CD4-positive, CD25-positive, alpha-beta regulatory T cell (primary cell): Measurements from ENCODE around the gene MAP1B. TPM values are rescaled to one million over a fixed set of nuclear protein-coding genes. Genes with fewer than 3 reads are reported as not detected.
A peak's percentile ranks its signal among the peaks of the same experiment; 100 is the strongest.

Source experiments
- ATAC-seq, 2 donors: fragments of 150-1000 bp; cut with Tn5 transposase; one replicate each; pipeline ENCODE4 v1.10.0; 2021; ENCODE audit warnings: low read depth in 2 of 2, moderate number of reproducible peaks in 2 of 2, moderate library complexity in 1 of 2
- DNase-seq, 3 donors: peaks; one replicate each; pipeline versions ENCODE4 v3.0.0 to v3.0.0-alpha.2; 2012 to 2022; ENCODE audit warnings: mixed read lengths in 1 of 3
- H3K27ac ChIP-seq: one replicate; pipeline ENCODE4 v1.7.0; 2013; ENCODE audit warnings: mild to moderate bottlenecking, low read length; ENCODE audit not compliant: insufficient read depth, poor library complexity, severe bottlenecking
- H3K27me3 ChIP-seq: one replicate; pipeline ENCODE4 v1.7.0; 2013; ENCODE audit warnings: low read length; ENCODE audit not compliant: control insufficient read depth, insufficient read depth
- H3K36me3 ChIP-seq: one replicate; pipeline ENCODE4 v1.7.0; 2013; ENCODE audit warnings: mild to moderate bottlenecking, low read length, moderate library complexity; ENCODE audit not compliant: control insufficient read depth, insufficient read depth
- H3K4me1 ChIP-seq: 2 replicates; pipeline ENCODE4 v1.7.0; 2013; ENCODE audit warnings: mild to moderate bottlenecking, low read length; ENCODE audit not compliant: insufficient read depth, control insufficient read depth, poor library complexity, severe bottlenecking
- H3K4me3 ChIP-seq: one replicate; pipeline ENCODE4 v1.7.0; 2013; ENCODE audit warnings: low read depth, mild to moderate bottlenecking, low read length, moderate library complexity
- H3K9me3 ChIP-seq, 2 experiments: 1 replicate in 1 of 2; 2 replicates in 1 of 2; pipeline ENCODE4 v1.7.0; 2013; ENCODE audit warnings: low read length in 2 of 2, mild to moderate bottlenecking in 1 of 2, moderate library complexity in 1 of 2; ENCODE audit not compliant: control insufficient read depth in 2 of 2
- H3K27ac Mint-ChIP-seq, 3 donors: one replicate each; pipeline ENCODE4 v1.8.0; 2020 to 2022; ENCODE audit warnings: mild to moderate bottlenecking in 3 of 3, mixed read lengths in 3 of 3, moderate library complexity in 2 of 3
- H3K27me3 Mint-ChIP-seq: one replicate; pipeline ENCODE4 v1.8.0; 2022; ENCODE audit warnings: mild to moderate bottlenecking, mixed read lengths
- H3K36me3 Mint-ChIP-seq: one replicate; pipeline ENCODE4 v1.8.0; 2020; ENCODE audit warnings: mixed read lengths
- H3K4me1 Mint-ChIP-seq, 4 donors: one replicate each; pipeline ENCODE4 v1.8.0; 2020 to 2022; ENCODE audit warnings: mixed read lengths in 4 of 4, mild to moderate bottlenecking in 1 of 4
- H3K4me3 Mint-ChIP-seq, 4 donors: one replicate each; pipeline ENCODE4 v1.8.0; 2020 to 2022; ENCODE audit warnings: mild to moderate bottlenecking in 4 of 4, mixed read lengths in 4 of 4, moderate library complexity in 3 of 4
- H3K9me3 Mint-ChIP-seq, 7 donors: one replicate each; pipeline ENCODE4 v1.8.0; 2020 to 2022; ENCODE audit warnings: mixed read lengths in 7 of 7, mild to moderate bottlenecking in 3 of 7, moderate library complexity in 2 of 7
- polyA plus RNA-seq, 4 donors: library from polyadenylated mRNA; unstranded; fragments of 300-500 nt; fragmentation: Illumina TruSeq; gene quantifications; one replicate each; pipeline ENCODE4 v1.2.3, GENCODE V29; 2021
- total RNA-seq: library from RNA; stranded (reverse); gene quantifications from one replicate; pipeline ENCODE4 v1.2.3, GENCODE V29; 2022

MAP1B gene
- total and polyA plus RNA-seq, 5 donors from 2014 or later, result 0.12 to 0.23 (median 0.14) TPM

DNA sequence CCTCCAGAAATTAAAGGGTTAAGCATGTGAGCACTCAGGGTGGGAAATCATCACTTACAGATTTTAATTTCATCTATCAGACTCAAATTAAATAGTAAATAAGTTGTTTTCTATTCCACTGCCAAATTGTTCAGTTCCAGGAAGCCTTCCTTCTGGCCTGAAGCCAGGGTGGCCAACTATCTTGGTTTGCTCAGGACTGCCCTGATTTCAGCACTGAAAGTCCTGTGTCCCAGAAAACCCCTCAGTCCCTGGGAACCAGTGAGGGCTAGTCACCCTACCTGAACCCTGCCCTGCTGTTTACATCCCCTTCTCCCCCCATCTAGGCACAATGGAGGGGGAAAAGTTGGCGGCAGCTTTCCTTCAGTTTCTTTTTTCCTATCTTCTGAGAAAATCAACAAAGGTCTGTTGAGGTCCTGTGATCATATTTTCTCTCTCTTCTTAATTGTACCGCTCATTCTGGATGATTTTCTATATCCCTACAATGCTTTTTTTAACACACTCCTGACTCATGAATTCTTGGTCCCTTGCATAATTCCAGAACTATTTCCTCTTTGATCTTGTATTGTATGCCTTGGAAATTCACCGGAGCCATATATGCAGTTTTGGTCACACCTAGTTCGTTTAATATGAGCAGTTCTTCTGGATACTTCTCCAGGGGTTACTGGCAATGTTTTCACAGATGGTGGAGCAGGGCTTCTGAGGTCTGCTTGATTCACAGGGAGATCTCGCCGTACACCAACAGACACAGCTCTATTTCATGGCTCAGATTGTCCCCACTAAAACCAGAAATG lies 103.8 kb downstream of the MAP1B start:
- Mint-ChIP-seq H3K4me1 (peaks cover 0 to 4% (median 2%) of the 10 kb centered on the region in 4 donors), H3K4me3 (no peak overlapping the region), H3K27ac (no peak overlapping the region), H3K9me3 (no peaks in the 10 kb centered on the region), H3K27me3 (no peaks in the 10 kb centered on the region), H3K36me3 (peaks cover 1% of the 10 kb centered on the region)
- Histone ChIP-seq H3K27me3 (no peaks in the 10 kb centered on the region), H3K9me3 (no peaks in the 10 kb centered on the region), H3K4me1 (no peaks in the 10 kb centered on the region), H3K36me3 (no peaks in the 10 kb centered on the region), H3K27ac (no peak overlapping the region), H3K4me3 (no peak overlapping the region)
- DNase-seq (no peak), ATAC-seq (no peak)

DNA sequence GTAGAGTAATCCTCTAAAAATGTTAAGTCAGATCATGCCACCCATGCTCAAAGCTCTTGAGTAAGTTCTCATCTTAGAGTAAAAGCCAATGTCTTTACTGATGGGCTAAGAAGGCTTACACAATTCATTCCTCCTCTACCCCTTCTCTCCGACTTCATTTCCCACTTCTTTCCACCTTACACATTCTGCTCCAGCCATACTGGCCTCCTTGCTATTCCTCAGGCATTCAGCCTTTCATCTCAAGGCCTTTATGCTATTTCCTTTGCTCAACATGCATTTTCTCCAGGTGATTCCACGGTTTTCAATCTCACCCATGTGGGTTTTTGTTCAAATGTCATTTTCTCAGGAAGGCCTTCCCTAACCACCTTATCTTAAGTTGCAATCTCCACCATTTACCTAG lies 104.9 kb downstream of the MAP1B start:
- Histone ChIP-seq H3K27ac (no peak overlapping the region), H3K4me3 (no peak overlapping the region), H3K27me3 (no peaks in the 10 kb centered on the region), H3K4me1 (no peaks in the 10 kb centered on the region), H3K36me3 (no peaks in the 10 kb centered on the region), H3K9me3 (no peaks in the 10 kb centered on the region)
- H3K27me3 Mint-ChIP-seq, result no peaks in the 10 kb centered on the region
- no peak overlapping the region for H3K4me3 Mint-ChIP-seq
- ATAC-seq (no peak), DNase-seq (no peak)
- H3K27ac Mint-ChIP-seq, result no peak overlapping the region
- H3K36me3 Mint-ChIP-seq, result peaks cover 3% of the 10 kb centered on the region
- peaks cover 0 to 4% (median 0%) of the 10 kb centered on the region in 4 donors for H3K4me1 Mint-ChIP-seq
- no peaks in the 10 kb centered on the region for H3K9me3 Mint-ChIP-seq

DNA sequence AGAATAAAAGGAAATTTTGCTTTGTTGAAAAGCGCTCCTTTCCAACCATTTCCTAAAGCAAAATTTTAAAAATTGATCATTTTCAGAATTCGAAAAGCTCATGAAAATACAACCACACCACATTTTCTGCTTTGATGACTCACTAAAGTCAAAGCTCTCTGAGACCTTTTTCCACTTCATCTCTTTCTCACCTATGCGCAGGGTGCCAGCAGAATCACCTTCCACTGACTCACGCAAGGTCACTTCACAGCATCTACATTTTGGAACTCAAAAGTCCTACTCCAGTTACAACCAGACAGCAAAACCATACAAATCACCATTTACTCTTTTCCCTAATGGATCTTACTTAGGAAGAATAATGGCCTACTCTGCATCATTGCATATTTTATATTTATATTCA lies 106.2 kb downstream of the MAP1B start:
- Mint-ChIP-seq H3K27ac (no peak overlapping the region), H3K4me3 (no peak overlapping the region)
- no peak overlapping the region for H3K4me3 ChIP-seq

DNA sequence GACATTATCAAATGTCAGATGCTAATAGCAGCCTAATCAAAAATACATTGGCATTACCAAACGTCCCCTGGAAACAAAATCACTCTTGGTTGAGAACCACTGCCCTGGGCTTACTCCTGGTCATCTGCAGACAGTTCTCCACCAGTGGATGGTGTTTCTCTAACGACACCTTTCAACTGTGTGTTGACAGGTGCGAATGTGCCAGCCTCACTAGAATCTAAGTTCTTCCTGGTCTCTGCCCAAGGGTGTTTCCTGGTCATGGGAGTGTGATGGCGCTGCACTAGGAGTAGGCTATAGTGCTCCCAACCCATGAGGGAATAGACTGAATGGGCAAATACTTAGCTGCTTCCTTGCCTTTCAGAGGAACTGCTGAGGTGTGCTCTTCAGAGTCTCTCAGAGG lies 106.9 kb downstream of the MAP1B start:
- ATAC-seq (no peak), DNase-seq (no peak)
- H3K4me1 Mint-ChIP-seq, result peaks cover 0 to 4% (median 0%) of the 10 kb centered on the region in 4 donors
- Histone ChIP-seq H3K27me3 (no peaks in the 10 kb centered on the region), H3K4me3 (no peak overlapping the region), H3K27ac (no peak overlapping the region), H3K36me3 (peaks cover 14% of the 10 kb centered on the region), H3K9me3 (no peaks in the 10 kb centered on the region), H3K4me1 (no peaks in the 10 kb centered on the region)
- peaks cover 19% of the 10 kb centered on the region for H3K36me3 Mint-ChIP-seq
- H3K9me3 Mint-ChIP-seq, result peaks cover 0 to 1% (median 0%) of the 10 kb centered on the region in 7 donors
- H3K27ac Mint-ChIP-seq, result no peak overlapping the region
- H3K27me3 Mint-ChIP-seq, result no peaks in the 10 kb centered on the region
- H3K4me3 Mint-ChIP-seq, result peak overlapping the region in 1 of 4 donors; percentile 61

More for the DNA sequence above, 106.2 kb downstream of the MAP1B start:
- peaks cover 0 to 4% (median 0%) of the 10 kb centered on the region in 4 donors for H3K4me1 Mint-ChIP-seq
- no peaks in the 10 kb centered on the region for H3K27me3 Mint-ChIP-seq
- no peak overlapping the region for H3K27ac ChIP-seq
- peaks cover 0 to 1% (median 0%) of the 10 kb centered on the region in 7 donors for H3K9me3 Mint-ChIP-seq
- H3K36me3 ChIP-seq, result peaks cover 8% of the 10 kb centered on the region
- H3K4me1 ChIP-seq, result no peaks in the 10 kb centered on the region
- H3K36me3 Mint-ChIP-seq, result peaks cover 12% of the 10 kb centered on the region
- DNase-seq (no peak), ATAC-seq (no peak)
- no peaks in the 10 kb centered on the region for H3K9me3 ChIP-seq
- no peaks in the 10 kb centered on the region for H3K27me3 ChIP-seq

DNA sequence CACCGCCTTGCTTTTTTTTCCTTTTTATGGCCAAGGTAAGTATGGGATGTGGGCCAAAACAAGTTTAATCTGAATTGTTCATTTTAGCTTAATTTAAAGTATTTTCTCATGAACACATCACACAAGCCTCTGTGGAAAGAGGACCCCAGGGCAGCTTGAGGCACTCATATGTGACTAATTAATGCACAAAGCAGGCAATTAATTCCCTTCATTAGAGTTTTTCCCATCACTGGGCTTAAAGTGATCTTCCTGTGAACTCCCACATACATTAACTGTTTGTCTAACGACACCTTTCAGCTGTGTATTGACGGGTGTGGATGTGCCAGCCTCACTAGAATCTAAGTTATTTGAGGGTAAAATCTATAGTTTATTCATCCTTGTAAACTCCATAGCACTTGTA lies 109.5 kb downstream of the MAP1B start:
- no peak for DNase-seq
- Histone ChIP-seq H3K27me3 (no peaks in the 10 kb centered on the region), H3K4me1 (no peaks in the 10 kb centered on the region), H3K36me3 (peaks cover 38% of the 10 kb centered on the region), H3K9me3 (no peaks in the 10 kb centered on the region), H3K4me3 (no peak overlapping the region), H3K27ac (no peak overlapping the region)
- Mint-ChIP-seq H3K27me3 (no peaks in the 10 kb centered on the region), H3K4me1 (peaks cover 0 to 4% (median 0%) of the 10 kb centered on the region in 4 donors), H3K36me3 (peaks cover 33% of the 10 kb centered on the region), H3K9me3 (peaks cover 0 to 1% (median 0%) of the 10 kb centered on the region in 7 donors), H3K27ac (peak overlapping the region in 1 of 3 donors; percentile 4), H3K4me3 (no peak overlapping the region)
- no peak for ATAC-seq

DNA sequence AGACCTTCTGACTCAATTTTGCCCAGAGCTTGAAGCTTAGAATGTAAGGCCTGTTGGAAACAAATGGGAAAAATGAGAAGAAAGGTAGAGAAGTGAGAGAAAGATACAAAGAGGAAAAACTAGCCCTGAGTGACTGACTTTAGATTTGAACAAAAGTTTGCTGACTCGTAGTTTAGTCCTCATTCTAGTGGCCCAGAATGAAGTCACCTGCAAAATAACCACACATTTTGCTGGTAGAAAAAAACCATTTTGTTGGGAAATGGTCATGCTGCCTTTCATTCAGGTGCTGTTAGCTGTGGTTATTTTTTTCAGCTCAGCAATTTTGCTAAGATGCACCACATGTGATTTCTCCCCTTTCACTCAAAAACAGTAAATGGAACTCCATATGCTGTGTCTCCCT lies 113.8 kb downstream of the MAP1B start:
- Histone ChIP-seq H3K27ac (no peak overlapping the region), H3K36me3 (peaks cover 80% of the 10 kb centered on the region), H3K9me3 (no peaks in the 10 kb centered on the region), H3K27me3 (no peaks in the 10 kb centered on the region), H3K4me3 (no peak overlapping the region), H3K4me1 (no peaks in the 10 kb centered on the region)
- no peak for DNase-seq
- no peaks in the 10 kb centered on the region for H3K27me3 Mint-ChIP-seq
- no peaks in the 10 kb centered on the region for H3K4me1 Mint-ChIP-seq
- H3K9me3 Mint-ChIP-seq, result peaks cover 0 to 1% (median 0%) of the 10 kb centered on the region in 7 donors
- H3K27ac Mint-ChIP-seq, result peak overlapping the region in 1 of 3 donors; percentile 5
- H3K36me3 Mint-ChIP-seq, result peaks cover 68% of the 10 kb centered on the region
- H3K4me3 Mint-ChIP-seq, result no peak overlapping the region
- no peak for ATAC-seq

DNA sequence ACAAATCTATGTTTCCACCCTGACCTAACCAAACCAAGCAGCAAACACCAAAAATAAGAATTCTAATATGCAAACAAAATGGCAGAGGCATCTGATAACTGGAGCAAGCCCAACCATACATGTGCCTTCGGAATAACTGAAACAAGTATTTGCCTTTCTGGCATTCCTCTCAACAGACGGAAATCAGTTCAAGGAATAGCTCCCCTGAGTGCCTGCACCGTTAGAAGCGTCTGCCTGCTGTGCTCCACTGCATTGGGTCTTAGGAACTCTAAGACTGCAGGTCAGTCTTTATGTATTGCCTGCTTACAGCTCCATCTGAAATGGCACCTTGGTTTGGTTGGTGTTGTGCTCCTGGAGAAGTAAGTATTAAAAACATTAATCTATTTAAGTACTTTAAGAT lies 114.3 kb downstream of the MAP1B start:
- ATAC-seq, result no peak
- Histone ChIP-seq H3K9me3 (no peaks in the 10 kb centered on the region), H3K27me3 (no peaks in the 10 kb centered on the region), H3K4me3 (no peak overlapping the region), H3K4me1 (no peaks in the 10 kb centered on the region), H3K27ac (no peak overlapping the region), H3K36me3 (peaks cover 85% of the 10 kb centered on the region)
- Mint-ChIP-seq H3K36me3 (peaks cover 72% of the 10 kb centered on the region), H3K4me3 (no peak overlapping the region), H3K27ac (no peak overlapping the region), H3K27me3 (no peaks in the 10 kb centered on the region), H3K4me1 (no peaks in the 10 kb centered on the region), H3K9me3 (peaks cover 0 to 1% (median 0%) of the 10 kb centered on the region in 7 donors)
- no peak for DNase-seq

DNA sequence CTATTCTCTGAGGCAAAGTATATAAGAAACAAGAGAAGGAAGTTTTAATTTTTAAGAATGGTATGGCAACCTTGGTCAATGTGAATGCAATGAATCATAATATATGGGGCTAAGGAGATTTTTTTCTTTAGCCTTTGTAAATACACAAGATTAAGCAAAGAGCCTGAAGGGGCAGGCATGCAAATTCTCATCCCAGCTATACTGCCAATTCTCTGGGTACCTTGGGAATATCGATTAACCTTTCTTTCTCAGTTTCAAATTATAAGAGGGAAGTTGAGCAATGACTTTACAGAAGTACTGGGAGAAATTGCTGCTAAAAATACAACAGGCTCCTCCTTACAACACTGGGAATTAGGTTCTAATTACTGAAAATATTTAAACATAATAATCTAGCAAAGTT lies 115.2 kb downstream of the MAP1B start:
- ATAC-seq, result no peak
- no peaks in the 10 kb centered on the region for H3K4me1 ChIP-seq
- peaks cover 74% of the 10 kb centered on the region for H3K36me3 Mint-ChIP-seq
- H3K9me3 ChIP-seq, result no peaks in the 10 kb centered on the region
- peaks cover 95% of the 10 kb centered on the region for H3K36me3 ChIP-seq
- H3K27me3 Mint-ChIP-seq, result no peaks in the 10 kb centered on the region
- no peaks in the 10 kb centered on the region for H3K4me1 Mint-ChIP-seq
- peaks cover 0 to 1% (median 0%) of the 10 kb centered on the region in 7 donors for H3K9me3 Mint-ChIP-seq
- DNase-seq, result no peak
- no peak overlapping the region for H3K4me3 ChIP-seq
- no peak overlapping the region for H3K27ac ChIP-seq
- no peak overlapping the region for H3K4me3 Mint-ChIP-seq
- no peak overlapping the region for H3K27ac Mint-ChIP-seq
- no peaks in the 10 kb centered on the region for H3K27me3 ChIP-seq
